Measurements from ENCODE around the gene CCDC91. TPM values are rescaled to one million over a fixed set of nuclear protein-coding genes. Genes with fewer than 3 reads are reported as not detected.
"Not testable (repeated sequence)": the region's sequence is repeated elsewhere in the genome, so short reads cannot be mapped to it uniquely, and the experiment has no call there.

Gene CCDC91
- total RNA-seq, 1 experiment from 2014 or later, result 26.9 TPM

DNA sequence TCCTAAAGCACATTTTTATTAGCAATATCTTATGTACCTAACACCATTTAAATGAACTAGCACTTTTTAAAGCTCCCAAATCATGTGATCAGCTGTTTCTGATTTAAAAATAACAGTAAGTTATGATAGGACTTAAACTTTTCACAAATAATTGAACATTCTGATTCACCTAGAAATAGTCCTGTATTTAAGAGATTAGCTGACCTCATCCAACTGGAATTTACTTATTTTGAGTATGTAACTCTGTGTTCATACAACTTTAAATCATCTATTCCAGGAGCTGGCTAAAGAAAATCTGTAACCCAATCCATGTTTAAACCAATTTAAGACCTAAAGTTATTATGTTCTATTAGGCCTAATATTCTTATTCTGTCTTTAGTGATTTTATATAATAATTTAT lies 184.3 kb downstream of the CCDC91 start:
- ChIA-PET CTCF (no interaction called here), POLR2A (no interaction called here)
- DNase-seq (ENCODE audit: low read depth, low spot score) (no peak), ATAC-seq (no peak)
- intact Hi-C loops (cut with micrococcal nuclease; ENCODE audit: unreplicated experiment), result no loop called here
- Histone ChIP-seq H3K36me3 (ENCODE audit: control insufficient read depth, insufficient read depth, low read length) (no peaks in the 10 kb centered on the region), H3K27me3 (ENCODE audit: control insufficient read depth, insufficient read depth, low read length) (no peaks in the 10 kb centered on the region), H3K4me3 (ENCODE audit: low read depth in 2 of 2, low read length in 2 of 2) (no peak overlapping the region), H3K9me3 (ENCODE audit: control insufficient read depth, insufficient read depth, low read depth, low read length) (peaks cover 21% of the 10 kb centered on the region), H3K27ac (ENCODE audit: low read length) (no peak overlapping the region), H3K4me1 (ENCODE audit: control insufficient read depth, insufficient read depth, low read length) (no peaks in the 10 kb centered on the region)
- TF ChIP-seq REST (IDR thresholded peaks at IDR 0.05; ENCODE audit: insufficient read depth in 1 of 2, low read depth in 2 of 2, low read length in 1 of 2) (no peak), TCF7L2 (IDR thresholded peaks at IDR 0.05; ENCODE audit: low read depth, low read length) (no peak), SIN3A (IDR thresholded peaks at IDR 0.05; ENCODE audit: borderline replicate concordance, insufficient read depth, low read depth, low read length) (no peak), POLR2AphosphoS5 (IDR thresholded peaks at IDR 0.05; ENCODE audit: low read depth, low read length) (no peak)
- TF ChIP-seq, protein P1, sequence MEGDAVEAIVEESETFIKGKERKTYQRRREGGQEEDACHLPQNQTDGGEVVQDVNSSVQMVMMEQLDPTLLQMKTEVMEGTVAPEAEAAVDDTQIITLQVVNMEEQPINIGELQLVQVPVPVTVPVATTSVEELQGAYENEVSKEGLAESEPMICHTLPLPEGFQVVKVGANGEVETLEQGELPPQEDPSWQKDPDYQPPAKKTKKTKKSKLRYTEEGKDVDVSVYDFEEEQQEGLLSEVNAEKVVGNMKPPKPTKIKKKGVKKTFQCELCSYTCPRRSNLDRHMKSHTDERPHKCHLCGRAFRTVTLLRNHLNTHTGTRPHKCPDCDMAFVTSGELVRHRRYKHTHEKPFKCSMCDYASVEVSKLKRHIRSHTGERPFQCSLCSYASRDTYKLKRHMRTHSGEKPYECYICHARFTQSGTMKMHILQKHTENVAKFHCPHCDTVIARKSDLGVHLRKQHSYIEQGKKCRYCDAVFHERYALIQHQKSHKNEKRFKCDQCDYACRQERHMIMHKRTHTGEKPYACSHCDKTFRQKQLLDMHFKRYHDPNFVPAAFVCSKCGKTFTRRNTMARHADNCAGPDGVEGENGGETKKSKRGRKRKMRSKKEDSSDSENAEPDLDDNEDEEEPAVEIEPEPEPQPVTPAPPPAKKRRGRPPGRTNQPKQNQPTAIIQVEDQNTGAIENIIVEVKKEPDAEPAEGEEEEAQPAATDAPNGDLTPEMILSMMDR (IDR thresholded peaks at IDR 0.05), result no peak
- no TSS peak for BruUV-seq (replicated peaks)
- in situ Hi-C loops (cut with HindIII; ENCODE audit: low pct_unique_long_range_greater_than_20kb, low sequenced_read_pairs), result no loop called here

DNA sequence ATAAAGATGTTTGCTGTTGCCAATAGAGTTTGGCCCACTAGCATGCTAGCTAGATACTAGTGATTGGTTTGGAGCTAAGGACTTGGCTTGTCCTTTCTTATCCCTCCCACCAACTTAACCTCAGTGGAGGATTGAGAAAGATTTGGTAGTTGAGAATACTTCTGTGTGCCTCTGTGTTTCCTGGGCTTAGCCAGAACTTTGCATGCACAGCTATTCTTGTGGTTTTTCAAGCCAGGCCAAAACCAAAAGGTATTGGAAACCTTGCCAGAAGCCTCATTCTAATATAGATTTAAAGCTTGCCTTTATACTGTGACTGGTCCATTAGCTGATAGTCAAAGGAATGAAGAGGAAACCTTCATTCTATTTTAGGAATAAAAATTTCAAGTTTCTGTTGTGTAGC lies 188.5 kb downstream of the CCDC91 start:
- intact Hi-C loops (cut with micrococcal nuclease; ENCODE audit: unreplicated experiment) (no loop called here), in situ Hi-C loops (cut with HindIII; ENCODE audit: low pct_unique_long_range_greater_than_20kb, low sequenced_read_pairs) (no loop called here)
- ATAC-seq (no peak), DNase-seq (ENCODE audit: low read depth, low spot score) (no peak)
- H3K4me3 ChIP-seq (ENCODE audit: low read depth in 2 of 2, low read length in 2 of 2), result no peak overlapping the region
- TF ChIP-seq, protein P1 (IDR thresholded peaks at IDR 0.05), result no peak
- TF ChIP-seq TCF7L2 (IDR thresholded peaks at IDR 0.05; ENCODE audit: low read depth, low read length), result no peak
- no peak for TF ChIP-seq POLR2AphosphoS5 (IDR thresholded peaks at IDR 0.05; ENCODE audit: low read depth, low read length)
- TF ChIP-seq REST (IDR thresholded peaks at IDR 0.05; ENCODE audit: insufficient read depth in 1 of 2, low read depth in 2 of 2, low read length in 1 of 2), result no peak
- no peak for TF ChIP-seq SIN3A (IDR thresholded peaks at IDR 0.05; ENCODE audit: borderline replicate concordance, insufficient read depth, low read depth, low read length)
- H3K4me1 ChIP-seq (ENCODE audit: control insufficient read depth, insufficient read depth, low read length), result no peaks in the 10 kb centered on the region
- H3K9me3 ChIP-seq (ENCODE audit: control insufficient read depth, insufficient read depth, low read depth, low read length), result no peaks in the 10 kb centered on the region; the same call in 1 of the 2 replicates
- no peaks in the 10 kb centered on the region for H3K27me3 ChIP-seq (ENCODE audit: control insufficient read depth, insufficient read depth, low read length)
- no TSS peak for BruUV-seq (replicated peaks)
- no peaks in the 10 kb centered on the region for H3K36me3 ChIP-seq (ENCODE audit: control insufficient read depth, insufficient read depth, low read length)
- ChIA-PET POLR2A (no interaction called here), CTCF (no interaction called here)
- no peak overlapping the region for H3K27ac ChIP-seq (ENCODE audit: low read length)

DNA sequence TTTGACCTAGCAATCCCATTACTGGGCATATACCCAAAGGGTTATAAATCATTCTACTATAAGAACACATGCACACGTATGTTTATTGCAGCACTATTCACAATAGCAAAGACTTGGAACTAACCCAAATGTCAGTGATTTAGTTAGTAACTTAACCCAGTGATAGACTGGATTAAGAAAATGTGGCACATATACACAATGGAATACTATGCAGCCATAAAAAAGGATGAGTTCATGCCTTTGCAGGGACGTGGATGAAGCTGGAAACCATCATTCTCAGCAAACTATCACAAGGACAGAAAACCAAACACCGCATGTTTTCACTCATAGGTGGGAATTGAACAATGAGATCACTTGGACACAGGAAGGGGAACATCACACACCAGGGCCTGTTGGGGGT lies 189.5 kb downstream of the CCDC91 start:
- H3K4me3 ChIP-seq (ENCODE audit: low read depth in 2 of 2, low read length in 2 of 2), result not testable (repeated sequence)

More for the DNA sequence above, 189.5 kb downstream of the CCDC91 start:
- BruUV-seq (replicated peaks); CTCF ChIA-PET; H3K4me1 ChIP-seq (ENCODE audit: control insufficient read depth, insufficient read depth, low read length); ATAC-seq; intact Hi-C loops (cut with micrococcal nuclease; ENCODE audit: unreplicated experiment); DNase-seq (ENCODE audit: low read depth, low spot score); in situ Hi-C loops (cut with HindIII; ENCODE audit: low pct_unique_long_range_greater_than_20kb, low sequenced_read_pairs); H3K27me3 ChIP-seq (ENCODE audit: control insufficient read depth, insufficient read depth, low read length); H3K27ac ChIP-seq (ENCODE audit: low read length); POLR2A ChIA-PET; H3K36me3 ChIP-seq (ENCODE audit: control insufficient read depth, insufficient read depth, low read length); H3K9me3 ChIP-seq (ENCODE audit: control insufficient read depth, insufficient read depth, low read depth, low read length): not testable (repeated sequence)
